Activated CD8-positive, alpha-beta memory T cell treated with anti-CD3 and anti-CD28 coated beads for 36 hours (primary cell): ENCODE data around the gene SYDE2. TPM values are rescaled to one million over a fixed set of nuclear protein-coding genes. Genes with fewer than 3 reads are reported as not detected.
"Not testable (repeated sequence)": the region's sequence is repeated elsewhere in the genome, so short reads cannot be mapped to it uniquely, and the experiment has no call there.

Experiments
- CTCF ChIA-PET: fragments of 350-600 bp; sonication (Branson Sonifier 250); formaldehyde crosslinking; loops from one replicate; lab custom pipeline; 2021; ENCODE audit warnings: antibody characterized with exemption; lab: Charles Lee
- POLR2A ChIA-PET: fragments of 350-600 bp; sonication (Branson Sonifier 250); formaldehyde crosslinking; loops from one replicate; lab custom pipeline; 2021; ENCODE audit warnings: antibody characterized with exemption; lab: Charles Lee
- total RNA-seq, 2 experiments: library from RNA; stranded (reverse); gene quantifications; one replicate each; pipeline ENCODE4 v1.2.3, GENCODE V29; 2021

Gene SYDE2
- total RNA-seq, 2 experiments from 2014 or later: 3.6 to 4.4 TPM

GRCh38 chr1:85223334-85223733, 22.5 kb upstream of the SYDE2 start:
- CTCF ChIA-PET: no interaction called here

GRCh38 chr1:85220756-85221201, 20.0 kb upstream of the SYDE2 start:
- CTCF ChIA-PET: no interaction called here
- POLR2A ChIA-PET: no interaction called here

More at GRCh38 chr1:85223334-85223733, 22.5 kb upstream of the SYDE2 start:
- POLR2A ChIA-PET: no interaction called here

GRCh38 chr1:85219853-85220610, 19.2 kb upstream of the SYDE2 start:
- POLR2A ChIA-PET: no interaction called here
- CTCF ChIA-PET: no interaction called here

DNA sequence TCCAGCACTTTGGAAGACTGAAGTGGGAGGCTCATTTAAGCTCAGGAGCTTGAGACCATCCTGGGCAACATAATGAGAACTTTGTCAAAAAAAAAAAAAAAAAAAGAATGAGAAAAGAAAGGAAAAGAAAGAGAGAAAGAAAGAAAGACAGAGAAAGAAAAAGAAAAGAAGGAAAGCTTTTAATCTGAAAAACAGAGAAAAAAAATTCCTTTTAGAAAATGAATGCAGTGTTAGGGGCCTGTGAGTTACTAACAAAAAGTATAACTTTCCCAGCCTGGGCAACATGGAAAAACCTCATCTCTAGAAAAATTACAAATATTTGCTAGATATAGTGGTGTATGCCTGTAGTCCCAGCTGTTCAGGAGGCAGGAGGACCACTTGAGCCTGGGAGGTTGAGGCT, 15.9 kb upstream of the SYDE2 start:
- CTCF ChIA-PET: no interaction called here
- POLR2A ChIA-PET: interaction anchor here (0.7 kb wide), 1 partner anchor 26 kb away, joined by 6 read pairs; no protein-coding TSS in a partner anchor

GRCh38 chr1:85214654-85215053, 13.8 kb upstream of the SYDE2 start:
- POLR2A ChIA-PET: no interaction called here
- CTCF ChIA-PET: no interaction called here

GRCh38 chr1:85208488-85208887, 7.7 kb upstream of the SYDE2 start:
- CTCF ChIA-PET: no interaction called here
- POLR2A ChIA-PET: no interaction called here

DNA sequence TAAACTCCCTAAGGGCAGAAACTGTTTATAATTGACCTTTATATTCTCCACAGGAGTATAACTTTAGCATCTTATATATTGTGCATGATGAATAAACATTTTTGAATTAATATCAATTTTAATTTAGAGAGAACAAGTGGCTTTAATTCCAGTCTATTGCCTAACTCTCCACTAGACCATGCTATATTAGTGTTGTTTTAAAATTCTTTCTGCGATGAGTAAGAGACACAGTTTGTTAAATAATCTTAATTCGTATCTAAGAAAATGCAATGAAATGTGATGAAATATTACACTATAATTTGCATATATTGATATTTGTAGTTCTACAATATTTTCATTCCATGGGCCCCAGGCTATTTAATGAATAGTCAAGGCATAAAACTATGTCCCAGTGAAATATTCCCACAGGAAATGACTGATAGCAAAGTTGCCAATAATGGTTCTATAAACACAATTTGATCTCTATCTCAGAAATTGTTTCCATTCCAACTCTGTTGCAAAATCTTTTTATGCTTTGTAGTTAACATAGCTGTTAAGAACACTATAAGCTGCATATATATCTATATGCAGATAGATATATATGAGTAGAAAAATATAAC, 2.9 kb upstream of the SYDE2 start:
- ChIA-PET CTCF (interaction anchor here (0.7 to 1.5 kb wide), 2 partner anchors 55 to 258 kb away, joined by 3 to 4 read pairs; no protein-coding TSS in a partner anchor), POLR2A (interaction anchor here (0.6 kb wide), 1 partner anchor 171 kb away, joined by 3 read pairs; no protein-coding TSS in a partner anchor)

- CTCF ChIA-PET: interaction anchor here (0.7 to 1.5 kb wide), 2 partner anchors 55 to 257 kb away, joined by 3 to 4 read pairs; no protein-coding TSS in a partner anchor
Measured at GRCh38 chr1:85202864-85203255, 2.0 kb upstream of the SYDE2 start.

GRCh38 chr1:85202092-85202863, 1.5 kb upstream of the SYDE2 start:
- POLR2A ChIA-PET: interaction anchor here (1.3 kb wide), 1 partner anchor 57 kb away, joined by 4 read pairs; the partner anchor contains the start of gene C1orf52
- CTCF ChIA-PET: interaction anchor here (0.9 to 1.5 kb wide), 3 partner anchors 57 to 258 kb away, joined by 3 read pairs; partner anchors contain the start of gene C1orf52

More at GRCh38 chr1:85202864-85203255, 2.0 kb upstream of the SYDE2 start:
- POLR2A ChIA-PET: interaction anchor here (0.6 kb wide), 1 partner anchor 170 kb away, joined by 3 read pairs; no protein-coding TSS in a partner anchor

DNA sequence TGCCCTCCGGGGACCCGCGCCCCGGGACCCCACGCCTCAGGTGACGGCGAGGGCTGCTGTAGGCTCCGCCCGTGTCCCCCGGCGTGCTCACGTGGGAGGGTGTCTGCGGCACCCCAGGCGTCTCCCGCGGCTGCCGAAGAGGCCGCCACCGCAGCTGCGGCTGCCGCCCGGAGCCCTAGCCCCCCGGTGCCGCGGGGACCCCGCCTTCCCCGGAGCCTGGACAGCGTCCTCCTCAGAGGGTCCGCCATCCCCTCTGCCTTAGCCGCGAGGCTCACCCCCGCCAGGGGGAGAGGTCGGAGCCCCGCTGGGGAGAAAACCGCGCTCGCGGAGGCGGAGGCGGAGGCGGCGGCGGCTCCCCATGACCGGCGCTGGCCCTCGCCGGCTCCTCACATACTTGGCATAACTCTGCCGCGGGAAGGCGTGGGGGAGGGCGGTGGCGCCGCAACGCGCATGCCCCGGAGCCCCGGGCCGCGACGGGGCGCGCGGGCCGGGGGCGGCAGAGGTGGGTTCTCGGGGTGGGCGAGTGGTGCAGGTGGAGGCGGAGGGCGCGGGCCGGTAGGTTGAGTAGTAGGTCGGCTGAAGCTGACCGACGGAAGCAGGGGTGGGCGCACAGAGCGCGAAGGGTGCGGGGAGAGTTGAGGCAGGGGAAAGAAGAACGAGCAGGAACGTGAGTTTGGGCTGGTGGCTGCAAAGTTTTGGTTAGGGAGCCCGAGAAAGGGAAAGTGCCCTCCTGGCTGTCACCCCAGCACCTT, 700 bp upstream of the SYDE2 start:
- POLR2A ChIA-PET: interaction anchor here (0.6 to 1.3 kb wide), 2 partner anchors 58 to 221 kb away, joined by 3 to 4 read pairs; partner anchors contain the start of gene C1orf52

GRCh38 chr1:85199667-85200462, 951 bp downstream of the SYDE2 start:
- ChIA-PET CTCF (interaction anchor here (1.5 to 1.9 kb wide), 2 partner anchors 60 to 255 kb away, joined by 4 to 5 read pairs; partner anchors contain the start of gene C1orf52), POLR2A (interaction anchor here (0.6 to 0.7 kb wide), 2 partner anchors 10 to 1175 kb away, joined by 4 to 9 read pairs; no protein-coding TSS in a partner anchor)

More for the DNA sequence above, 700 bp upstream of the SYDE2 start:
- CTCF ChIA-PET: interaction anchor here (0.9 to 1.5 kb wide), 3 partner anchors 58 to 257 kb away, joined by 3 to 4 read pairs (median 3); partner anchors contain the start of gene C1orf52

- CTCF ChIA-PET: interaction anchor here (0.9 to 1.9 kb wide), 2 partner anchors 254 kb away, joined by 4 to 5 read pairs; no protein-coding TSS in a partner anchor
Measured at GRCh38 chr1:85198864-85199263, 2.0 kb downstream of the SYDE2 start.

DNA sequence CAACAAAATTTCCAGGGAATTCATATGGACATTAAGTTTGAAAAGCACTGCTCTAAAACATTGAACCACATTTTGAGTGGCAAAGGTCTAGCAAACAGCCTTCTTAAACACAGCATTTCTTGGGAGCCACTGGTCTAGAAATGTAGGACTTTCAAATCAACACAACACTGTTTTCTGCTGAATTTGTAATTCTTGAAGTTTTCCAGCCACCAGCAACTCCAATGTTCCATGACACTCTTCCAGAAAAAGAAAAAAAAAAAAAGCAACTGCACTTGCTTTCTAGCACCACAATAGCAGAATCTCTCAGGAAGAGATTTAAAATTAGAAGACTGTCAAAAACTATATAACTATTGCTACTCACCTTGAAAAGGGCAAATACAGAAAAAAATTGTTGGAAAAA, 4.5 kb downstream of the SYDE2 start:
- ChIA-PET CTCF (no interaction called here), POLR2A (no interaction called here)

More at GRCh38 chr1:85198864-85199263, 2.0 kb downstream of the SYDE2 start:
- POLR2A ChIA-PET: no interaction called here

DNA sequence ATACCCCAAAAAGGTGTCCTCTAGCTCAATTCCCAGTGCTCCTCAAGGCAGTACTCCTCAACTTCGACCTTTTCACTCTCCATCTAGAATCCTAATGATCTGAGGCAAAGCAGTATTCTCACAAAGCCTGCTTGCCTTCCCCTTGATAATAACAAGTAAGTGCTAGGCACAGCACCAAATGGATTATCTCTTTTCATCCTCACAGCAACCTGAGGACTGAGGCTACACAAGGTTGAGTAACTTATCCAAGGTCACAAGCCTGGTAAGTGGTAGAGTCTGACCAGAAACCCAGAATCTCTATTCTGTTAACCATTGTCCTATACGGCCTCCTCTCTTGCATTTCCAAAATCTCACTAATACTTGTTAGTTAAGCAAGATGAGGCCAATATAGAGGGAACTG, 5.1 kb downstream of the SYDE2 start:
- CTCF ChIA-PET: interaction anchor here (0.6 kb wide), 1 partner anchor 251 kb away, joined by 3 read pairs; no protein-coding TSS in a partner anchor
- POLR2A ChIA-PET: no interaction called here

GRCh38 chr1:85192129-85192528, 8.7 kb downstream of the SYDE2 start:
- POLR2A ChIA-PET: not testable (repeated sequence)

DNA sequence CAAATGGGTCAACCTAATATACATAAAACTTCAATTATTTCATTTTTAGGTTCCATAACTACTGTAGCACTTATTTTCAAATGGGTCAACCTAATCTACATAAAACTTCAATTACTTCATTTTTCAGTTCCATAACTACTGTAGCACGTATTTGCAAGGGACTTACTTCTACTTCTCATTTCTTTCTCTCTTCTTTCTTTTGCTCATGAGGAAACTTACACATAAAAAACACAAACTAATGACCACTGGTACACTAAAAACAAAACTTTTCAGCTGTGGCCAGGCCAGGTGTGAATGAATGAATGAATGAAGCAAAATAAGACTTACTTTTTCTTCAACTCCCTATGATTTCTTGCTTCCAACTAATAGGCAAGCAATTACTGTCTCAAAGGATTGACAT, 11.7 kb downstream of the SYDE2 start:
- POLR2A ChIA-PET: no interaction called here
- CTCF ChIA-PET: no interaction called here

More at GRCh38 chr1:85192129-85192528, 8.7 kb downstream of the SYDE2 start:
- CTCF ChIA-PET: interaction anchor here (0.7 kb wide), 1 partner anchor 432 kb away, joined by 3 read pairs; no protein-coding TSS in a partner anchor

DNA sequence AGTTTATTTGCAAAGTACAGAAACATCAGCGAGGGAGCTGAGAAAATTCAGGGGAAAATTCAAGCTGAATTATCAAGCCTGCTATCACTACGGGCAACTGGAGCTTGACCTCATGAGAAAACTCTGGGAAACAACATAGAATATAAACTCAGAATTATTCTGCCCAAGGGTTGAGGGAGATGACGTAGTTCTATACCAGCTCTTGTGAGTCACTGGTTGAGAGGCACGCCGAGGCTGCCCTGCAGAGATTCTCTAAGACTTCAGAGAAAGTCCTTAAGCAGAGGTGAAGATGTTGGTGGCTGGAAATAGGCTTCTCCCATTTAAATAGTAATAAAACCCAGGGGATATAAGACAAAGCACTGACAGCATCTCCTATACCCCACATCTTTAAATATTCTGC, 12.3 kb downstream of the SYDE2 start:
- CTCF ChIA-PET: interaction anchor here (0.6 kb wide), 1 partner anchor 8 kb away, joined by 4 read pairs; no protein-coding TSS in a partner anchor
- POLR2A ChIA-PET: no interaction called here
